ENCODE results near the gene USP44. TPM values are rescaled to one million over a fixed set of nuclear protein-coding genes. Genes with fewer than 3 reads are reported as not detected.
"Not testable (repeated sequence)": the region's sequence is repeated elsewhere in the genome, so short reads cannot be mapped to it uniquely, and the experiment has no call there.

USP44 gene
- total and polyA plus RNA-seq, 2 of the 8 experiments (the other 6 are each of a cell fraction or from before 2014, with no cell fraction given): 129 to 197 TPM

GRCh38 chr12:95571369-95571768, 20.1 kb upstream of the USP44 start (continued):
- TF ChIP-seq SIRT6 (IDR thresholded peaks at IDR 0.05; ENCODE audit: low read length): no peak
- TF ChIP-seq RAD21 (IDR thresholded peaks at IDR 0.05 in 1 of 2, conservative IDR thresholded peaks at IDR 0.05 in 1 of 2; ENCODE audit: low read depth in 2 of 2, low read length in 2 of 2): no peak
- no peak for TF ChIP-seq ATF3 (IDR thresholded peaks at IDR 0.05; ENCODE audit: insufficient read depth, low read depth, low read length)
- no peak for TF ChIP-seq RBBP5 (IDR thresholded peaks at IDR 0.05; ENCODE audit: borderline replicate concordance, low read depth, low read length)
- TF ChIP-seq CEBPB (IDR thresholded peaks at IDR 0.05; ENCODE audit: low read depth, low read length): no peak
- no peak for TF ChIP-seq TAF1 (IDR thresholded peaks at IDR 0.05; ENCODE audit: low read depth, low read length)
- no peak for TF ChIP-seq BRCA1 (IDR thresholded peaks at IDR 0.05; ENCODE audit: low read depth, low read length)

DNA sequence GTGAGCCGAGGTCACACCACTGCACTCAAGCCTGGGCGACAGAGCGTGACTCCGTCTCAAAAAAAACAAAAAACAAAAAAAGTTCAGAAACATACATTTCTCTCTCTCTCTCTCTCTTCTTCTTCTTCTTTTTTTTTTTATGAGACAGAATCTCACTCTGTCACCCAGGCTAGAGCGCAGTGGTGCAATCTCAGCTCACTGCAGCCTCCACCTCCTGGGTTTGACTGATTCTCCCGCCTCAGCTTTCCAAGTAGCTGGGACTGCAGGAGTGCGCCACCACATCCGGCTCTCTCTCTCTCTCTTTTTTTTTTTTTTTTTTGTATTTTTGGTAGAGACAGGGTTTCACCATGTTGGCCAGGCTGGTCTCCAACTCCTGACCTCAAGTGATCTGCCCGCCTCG, 16.8 kb upstream of the USP44 start:
- H3K4me3 ChIP-seq (ENCODE audit: extremely low read depth in 1 of 4, insufficient read depth in 2 of 4, low read depth in 3 of 4, low read length in 4 of 4); H3K23ac ChIP-seq (ENCODE audit: insufficient read length); H3K23me2 ChIP-seq (ENCODE audit: low read depth, low read length); H4K20me1 ChIP-seq (replicated peaks in 1 of 2; ENCODE audit: control insufficient read depth in 1 of 2, insufficient read depth in 2 of 2, low read length in 2 of 2); H2AFZ ChIP-seq (ENCODE audit: low read length); H3K27me3 ChIP-seq (replicated peaks in 1 of 4; ENCODE audit: control insufficient read depth in 3 of 4, extremely low read depth in 1 of 4, insufficient read depth in 3 of 4, low read length in 3 of 4); H2BK5ac ChIP-seq (ENCODE audit: low read depth, low read length); H2AK5ac ChIP-seq (ENCODE audit: low read depth, low read length); H3K9ac ChIP-seq (replicated peaks in 1 of 4; ENCODE audit: extremely low read depth in 1 of 4, low read depth in 3 of 4, low read length in 3 of 4); H3K36me3 ChIP-seq (ENCODE audit: control insufficient read depth in 2 of 4, insufficient read depth in 4 of 4, low read length in 3 of 4); H3K4me1 ChIP-seq (replicated peaks in 1 of 4; ENCODE audit: control insufficient read depth in 3 of 4, insufficient read depth in 4 of 4, low read length in 3 of 4); H2BK20ac ChIP-seq (ENCODE audit: low read length); H3K79me1 ChIP-seq (ENCODE audit: low read depth, low read length); H3K18ac ChIP-seq (ENCODE audit: extremely low read depth, low read length); H3K4ac ChIP-seq (replicated peaks; ENCODE audit: insufficient read length, low read depth, low read length); H4K8ac ChIP-seq (ENCODE audit: extremely low read depth, insufficient read depth, low read length); H3K56ac ChIP-seq (replicated peaks; ENCODE audit: insufficient read length, low read depth, low read length); H3K27ac ChIP-seq (ENCODE audit: low read depth, low read length); H4K91ac ChIP-seq (replicated peaks; ENCODE audit: insufficient read length, low read length); H3K14ac ChIP-seq (ENCODE audit: insufficient read length); H2BK12ac ChIP-seq (ENCODE audit: low read depth, low read length); H2BK120ac ChIP-seq (replicated peaks; ENCODE audit: low read depth, low read length); FAIRE-seq; H2BK15ac ChIP-seq (ENCODE audit: low read length); H3K9me3 ChIP-seq (ENCODE audit: insufficient read depth in 2 of 2, low read depth in 1 of 2, low read length in 1 of 2); H3K4me2 ChIP-seq (ENCODE audit: insufficient read depth in 1 of 2, low read depth in 2 of 2, low read length in 2 of 2); H4K5ac ChIP-seq (ENCODE audit: insufficient read length, low read depth, low read length): not testable (repeated sequence)
- peaks cover 0 to 22% of the 10 kb centered on the region in 2 experiments; a peak in 2 of 4 replicates for H3K79me2 ChIP-seq (ENCODE audit: control insufficient read depth in 1 of 2, insufficient read depth in 2 of 2, low read length in 2 of 2)
- POLR2A ChIA-PET (ENCODE audit: partially characterized antibody): interaction anchor here (0.9 to 1.0 kb wide), 2 partner anchors 14 to 20 kb away, joined by 3 read pairs; no protein-coding TSS in a partner anchor
- CTCF ChIA-PET (ENCODE audit: partially characterized antibody): interaction anchor here (1.2 kb wide), 1 partner anchor 13 kb away, joined by 3 read pairs; no protein-coding TSS in a partner anchor
- WGBS, 2 experiments (ENCODE audit: extremely low coverage in 1 of 2, insufficient coverage in 1 of 2, insufficient read length in 1 of 2, insufficient replicate concordance in 2 of 2, low coverage in 1 of 2, low lambda C conversion rate in 2 of 2, missing lambda C conversion rate in 1 of 2): 97% methylated on average over 8 of the region's 10 CpGs; no CpG with 5 or more reads in 1 of the 2 experiments
- DNase-seq (ENCODE audit: low read depth in 1 of 2, low spot score in 2 of 2): peak in 1 of 2 experiments; percentile 22
